ENCODE measurements around the gene SLC17A2. TPM values are rescaled to one million over a fixed set of nuclear protein-coding genes. Genes with fewer than 3 reads are reported as not detected.

Gene SLC17A2
- polyA plus RNA-seq, 1 experiment = not detected

GRCh38 chr6:25893778-25894177 lies 36.7 kb downstream of the SLC17A2 start:
- no peak for TF ChIP-seq CTCF (IDR thresholded peaks at IDR 0.05; ENCODE audit: insufficient read depth, low read depth, low read length)
- no peak for DNase-seq (ENCODE audit: low read depth)
- ChIA-PET CTCF (interaction anchor here (1.0 to 5.4 kb wide), 2 partner anchors 99 to 106 kb away, joined by 3 to 31 read pairs; no protein-coding TSS in a partner anchor), POLR2A (no interaction called here)
- H3K27me3 ChIP-seq (ENCODE audit: control insufficient read depth, insufficient read depth, low read length) = no peaks in the 10 kb centered on the region; the same call in 1 of the 2 replicates
- H3K4me3 ChIP-seq (ENCODE audit: low read depth, low read length) = no peak overlapping the region
- H3K36me3 ChIP-seq (ENCODE audit: control insufficient read depth, insufficient read depth, low read length) = no peaks in the 10 kb centered on the region

GRCh38 chr6:25892877-25893276 lies 37.6 kb downstream of the SLC17A2 start:
- DNase-seq (ENCODE audit: low read depth) = no peak
- no peak for TF ChIP-seq CTCF (IDR thresholded peaks at IDR 0.05; ENCODE audit: insufficient read depth, low read depth, low read length)
- no peaks in the 10 kb centered on the region; the same call in 1 of the 2 replicates for H3K27me3 ChIP-seq (ENCODE audit: control insufficient read depth, insufficient read depth, low read length)
- POLR2A ChIA-PET = interaction anchor here (0.6 kb wide), 1 partner anchor 120 kb away, joined by 5 read pairs; no protein-coding TSS in a partner anchor
- CTCF ChIA-PET = interaction anchor here (1.0 to 5.4 kb wide), 3 partner anchors 100 to 173 kb away, joined by 3 to 31 read pairs (median 5); no protein-coding TSS in a partner anchor
- H3K36me3 ChIP-seq (ENCODE audit: control insufficient read depth, insufficient read depth, low read length) = no peaks in the 10 kb centered on the region
- no peak overlapping the region for H3K4me3 ChIP-seq (ENCODE audit: low read depth, low read length)

- peak; percentile 49 for TF ChIP-seq CTCF (IDR thresholded peaks at IDR 0.05; ENCODE audit: insufficient read depth, low read depth, low read length)
- no peak for DNase-seq (ENCODE audit: low read depth)
- CTCF ChIA-PET = interaction anchor here (0.7 to 5.4 kb wide), 6 partner anchors 10 to 278 kb away, joined by 3 to 31 read pairs (median 8); no protein-coding TSS in a partner anchor
- Histone ChIP-seq H3K4me3 (ENCODE audit: low read depth, low read length) (no peak overlapping the region), H3K36me3 (ENCODE audit: control insufficient read depth, insufficient read depth, low read length) (no peaks in the 10 kb centered on the region), H3K27me3 (ENCODE audit: control insufficient read depth, insufficient read depth, low read length) (no peaks in the 10 kb centered on the region; the same call in 1 of the 2 replicates)
- POLR2A ChIA-PET = no interaction called here
These were observed 40.3 kb downstream of the SLC17A2 start for GRCh38 chr6:25889877-25890853.

- Histone ChIP-seq H3K36me3 (ENCODE audit: control insufficient read depth, insufficient read depth, low read length) (no peaks in the 10 kb centered on the region), H3K27me3 (ENCODE audit: control insufficient read depth, insufficient read depth, low read length) (no peaks in the 10 kb centered on the region; the same call in 1 of the 2 replicates), H3K4me3 (ENCODE audit: low read depth, low read length) (no peak overlapping the region)
- ChIA-PET POLR2A (no interaction called here), CTCF (interaction anchor here (5.4 kb wide), 1 partner anchor 100 kb away, joined by 31 read pairs; no protein-coding TSS in a partner anchor)
- no peak for DNase-seq (ENCODE audit: low read depth)
- TF ChIP-seq CTCF (IDR thresholded peaks at IDR 0.05; ENCODE audit: insufficient read depth, low read depth, low read length) = no peak
These were observed 41.9 kb downstream of the SLC17A2 start for GRCh38 chr6:25888626-25889025.

DNA sequence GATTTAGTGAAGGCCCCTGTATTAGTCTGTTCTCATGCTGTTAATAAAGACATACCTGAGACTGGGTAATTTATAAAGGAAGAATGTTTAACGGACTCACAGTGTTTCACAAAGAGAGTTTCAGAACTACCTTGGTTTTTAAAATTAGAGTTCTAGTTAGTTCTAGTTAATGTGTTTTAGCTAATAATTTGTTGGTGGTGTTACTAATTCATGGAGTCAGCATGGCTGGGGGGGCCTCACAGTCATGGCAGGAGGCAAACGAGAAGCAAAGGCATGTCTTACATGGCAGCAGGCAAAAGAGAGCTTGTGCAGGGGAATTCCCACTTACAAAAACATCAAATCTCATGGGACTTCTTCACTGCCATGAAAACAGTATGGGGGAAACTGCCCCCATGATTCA lies 44.4 kb downstream of the SLC17A2 start:
- CTCF ChIA-PET = interaction anchor here (0.8 kb wide), 2 partner anchors 98 to 167 kb away, joined by 3 read pairs; no protein-coding TSS in a partner anchor
- H3K27me3 ChIP-seq (ENCODE audit: control insufficient read depth, insufficient read depth, low read length) = no peaks in the 10 kb centered on the region
- DNase-seq (ENCODE audit: low read depth) = no peak
- H3K4me3 ChIP-seq (ENCODE audit: low read depth, low read length) = no peak overlapping the region
- H3K36me3 ChIP-seq (ENCODE audit: control insufficient read depth, insufficient read depth, low read length) = no peaks in the 10 kb centered on the region
- TF ChIP-seq CTCF (IDR thresholded peaks at IDR 0.05; ENCODE audit: insufficient read depth, low read depth, low read length) = no peak
- POLR2A ChIA-PET = no interaction called here
